Esophagus squamous epithelium (tissue), 4 donors: ENCODE data around the gene PDZK1IP1.

Experiments used
- CTCF ChIP-seq, 6 experiments: fragments of 450-650 bp in 4 of 6; fragments of 200-600 bp in 2 of 6; sonication (generic) in 2 of 6; IDR thresholded peaks; one replicate each; pipeline ENCODE4 v1.5.1; 2016 to 2019; ENCODE audit warnings: antibody characterized with exemption in 6 of 6, mild to moderate bottlenecking in 4 of 6, moderate library complexity in 4 of 6
- POLR2A ChIP-seq, 4 donors: fragments of 450-650 bp; IDR thresholded peaks; one replicate each; pipeline ENCODE4 v1.6.1; 2017; ENCODE audit warnings: antibody characterized with exemption in 4 of 4, mild to moderate bottlenecking in 4 of 4, moderate library complexity in 3 of 4

GRCh38 chr1:47175227-47175934 is 14.5 kb downstream of the PDZK1IP1 start:
- TF ChIP-seq CTCF (IDR thresholded peaks at IDR 0.05) (peak; percentile 62 to 97 (median 92)), POLR2A (IDR thresholded peaks at IDR 0.05) (no peak)
